ENCODE results near the gene FAM13C.

DNA sequence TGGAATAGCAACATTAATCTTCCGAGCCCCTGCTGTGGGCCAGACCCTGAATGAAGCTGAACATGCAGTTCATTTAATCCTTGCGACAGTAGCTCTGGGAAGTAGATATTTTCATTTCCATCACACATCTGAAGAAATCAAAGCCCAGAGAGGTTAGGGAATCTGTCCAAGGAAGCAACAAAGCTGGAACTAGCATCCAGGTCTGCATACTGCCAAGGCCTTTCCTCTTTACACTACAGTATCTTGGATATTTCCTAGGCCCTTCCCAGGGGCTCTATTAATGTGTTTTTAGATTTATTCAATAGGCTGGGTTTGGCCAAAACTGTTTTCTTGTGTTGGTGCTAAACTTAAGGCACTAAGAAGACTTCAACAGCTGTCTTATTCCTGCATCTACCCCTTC is 48.1 kb downstream of the FAM13C start:
- TF ChIP-seq, protein P1, sequence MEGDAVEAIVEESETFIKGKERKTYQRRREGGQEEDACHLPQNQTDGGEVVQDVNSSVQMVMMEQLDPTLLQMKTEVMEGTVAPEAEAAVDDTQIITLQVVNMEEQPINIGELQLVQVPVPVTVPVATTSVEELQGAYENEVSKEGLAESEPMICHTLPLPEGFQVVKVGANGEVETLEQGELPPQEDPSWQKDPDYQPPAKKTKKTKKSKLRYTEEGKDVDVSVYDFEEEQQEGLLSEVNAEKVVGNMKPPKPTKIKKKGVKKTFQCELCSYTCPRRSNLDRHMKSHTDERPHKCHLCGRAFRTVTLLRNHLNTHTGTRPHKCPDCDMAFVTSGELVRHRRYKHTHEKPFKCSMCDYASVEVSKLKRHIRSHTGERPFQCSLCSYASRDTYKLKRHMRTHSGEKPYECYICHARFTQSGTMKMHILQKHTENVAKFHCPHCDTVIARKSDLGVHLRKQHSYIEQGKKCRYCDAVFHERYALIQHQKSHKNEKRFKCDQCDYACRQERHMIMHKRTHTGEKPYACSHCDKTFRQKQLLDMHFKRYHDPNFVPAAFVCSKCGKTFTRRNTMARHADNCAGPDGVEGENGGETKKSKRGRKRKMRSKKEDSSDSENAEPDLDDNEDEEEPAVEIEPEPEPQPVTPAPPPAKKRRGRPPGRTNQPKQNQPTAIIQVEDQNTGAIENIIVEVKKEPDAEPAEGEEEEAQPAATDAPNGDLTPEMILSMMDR (IDR thresholded peaks at IDR 0.05), result no peak
- no peak for TF ChIP-seq POLR2AphosphoS5 (IDR thresholded peaks at IDR 0.05)
